Duodenal mucosa (tissue), 2 donors: Measurements from ENCODE around the gene STK32C.

Source experiments
- H3K27ac ChIP-seq: one replicate; pipeline ENCODE4 v1.7.0; 2013; ENCODE audit warnings: low read depth, low read length
- H3K27me3 ChIP-seq, 2 donors: one replicate each; pipeline ENCODE4 v1.7.0; 2013; ENCODE audit warnings: low read length in 2 of 2, control low read depth in 1 of 2; ENCODE audit not compliant: insufficient read depth in 2 of 2, control insufficient read depth in 1 of 2
- H3K36me3 ChIP-seq, 2 donors: one replicate each; pipeline ENCODE4 v1.7.0; 2013; ENCODE audit warnings: low read length in 2 of 2, control low read depth in 1 of 2; ENCODE audit not compliant: insufficient read depth in 2 of 2, control insufficient read depth in 1 of 2
- H3K4me1 ChIP-seq, 2 donors: one replicate each; pipeline ENCODE4 v1.7.0; 2013; ENCODE audit warnings: low read length in 2 of 2, control low read depth in 1 of 2; ENCODE audit not compliant: insufficient read depth in 2 of 2, control insufficient read depth in 1 of 2
- H3K4me3 ChIP-seq, 2 donors: one replicate each; pipeline ENCODE4 v1.7.0; 2013; ENCODE audit warnings: low read length in 2 of 2, low read depth in 1 of 2
- H3K9ac ChIP-seq, 2 donors: one replicate each; pipeline ENCODE4 v1.7.0; 2013; ENCODE audit warnings: low read length in 2 of 2, low read depth in 1 of 2
- H3K9me3 ChIP-seq, 2 donors: one replicate each; pipeline ENCODE4 v1.7.0; 2013; ENCODE audit warnings: low read length in 2 of 2, control low read depth in 1 of 2; ENCODE audit not compliant: control insufficient read depth in 1 of 2

The STK32C gene

GRCh38 chr10:132248455-132249225 is 59.1 kb downstream of the STK32C start:
- Histone ChIP-seq H3K4me3 (peak overlapping the region; percentile 14 to 50), H3K9me3 (no peaks in the 10 kb centered on the region), H3K27me3 (no peaks in the 10 kb centered on the region), H3K4me1 (peaks cover 4 to 7% of the 10 kb centered on the region in 2 donors), H3K27ac (no peak overlapping the region), H3K36me3 (no peaks in the 10 kb centered on the region), H3K9ac (no peak overlapping the region)

DNA sequence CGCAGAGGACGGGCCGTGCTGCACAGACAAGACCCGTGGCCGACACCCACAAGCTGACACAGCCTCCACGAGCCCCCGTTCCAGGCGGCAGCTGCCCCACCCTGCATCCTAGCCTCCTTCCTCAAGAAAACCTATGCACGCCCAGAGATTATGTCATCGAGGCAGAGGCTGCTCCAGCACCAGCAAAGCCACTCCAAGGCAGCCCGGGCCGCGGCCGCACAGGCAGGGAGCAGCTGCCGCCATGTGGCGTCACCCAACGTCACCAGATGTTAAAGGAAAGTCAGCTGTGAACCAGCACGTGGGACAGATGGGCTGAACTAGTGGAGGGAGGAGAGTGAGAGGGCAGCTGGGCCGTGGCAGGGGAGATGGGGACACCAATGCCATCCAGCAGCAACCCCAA is 59.8 kb downstream of the STK32C start:
- Histone ChIP-seq H3K27me3 (no peaks in the 10 kb centered on the region), H3K9ac (no peak overlapping the region), H3K9me3 (no peaks in the 10 kb centered on the region), H3K36me3 (no peaks in the 10 kb centered on the region), H3K4me1 (peaks cover 4 to 7% of the 10 kb centered on the region in 2 donors), H3K4me3 (no peak overlapping the region), H3K27ac (no peak overlapping the region)

- Histone ChIP-seq H3K4me3 (no peak overlapping the region), H3K4me1 (peaks cover 4 to 7% of the 10 kb centered on the region in 2 donors), H3K36me3 (no peaks in the 10 kb centered on the region), H3K9ac (no peak overlapping the region), H3K9me3 (no peaks in the 10 kb centered on the region), H3K27ac (no peak overlapping the region), H3K27me3 (no peaks in the 10 kb centered on the region)
Measured at GRCh38 chr10:132246296-132246695, 61.5 kb downstream of the STK32C start.

DNA sequence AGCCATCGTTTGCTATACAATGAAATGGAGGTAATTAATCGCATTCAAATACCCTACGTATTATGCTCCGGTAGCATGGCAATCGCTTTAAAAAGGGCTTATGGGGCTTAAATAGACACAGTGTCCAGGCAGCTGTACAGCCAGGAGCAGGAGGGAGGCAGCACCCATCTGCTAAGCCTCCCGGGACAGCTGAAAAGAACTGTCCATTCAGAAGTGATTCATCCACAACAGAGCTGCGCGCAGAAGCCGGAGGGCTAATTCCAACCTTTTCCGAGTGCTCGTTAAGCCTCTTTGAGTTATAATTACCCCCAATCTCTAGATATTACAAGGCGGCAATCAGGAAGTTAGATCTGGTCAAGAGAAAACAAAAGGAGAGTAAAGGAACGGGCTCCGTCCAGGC is 62.7 kb downstream of the STK32C start:
- Histone ChIP-seq H3K9ac (no peak overlapping the region), H3K4me1 (peaks cover 4 to 7% of the 10 kb centered on the region in 2 donors), H3K27ac (no peak overlapping the region)

DNA sequence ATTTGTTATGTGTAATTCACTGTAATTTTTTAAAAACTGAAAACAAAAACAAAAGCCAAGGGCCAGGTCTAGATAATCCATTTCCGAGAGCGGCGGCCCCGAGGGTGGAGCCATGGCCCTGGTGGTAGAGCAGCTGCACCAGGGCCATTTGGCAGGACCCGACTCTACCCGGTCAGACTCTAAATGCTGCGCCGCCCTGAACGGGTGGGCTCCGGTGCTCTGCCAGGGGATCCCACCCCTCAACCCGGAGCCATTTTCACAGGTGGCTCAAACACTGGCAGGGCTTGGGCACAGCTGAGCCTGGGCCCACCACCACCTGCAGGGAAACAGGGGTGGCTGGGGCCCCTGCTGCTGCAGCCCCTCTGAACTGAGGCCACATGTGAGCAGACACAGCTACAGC is 64.1 kb downstream of the STK32C start:
- Histone ChIP-seq H3K4me1 (peaks cover 3 to 7% of the 10 kb centered on the region in 2 donors), H3K27ac (no peak overlapping the region), H3K36me3 (no peaks in the 10 kb centered on the region), H3K27me3 (no peaks in the 10 kb centered on the region), H3K4me3 (no peak overlapping the region), H3K9me3 (no peaks in the 10 kb centered on the region), H3K9ac (no peak overlapping the region)

More for the DNA sequence above, 62.7 kb downstream of the STK32C start:
- no peaks in the 10 kb centered on the region for H3K27me3 ChIP-seq
- H3K9me3 ChIP-seq, result no peaks in the 10 kb centered on the region
- H3K4me3 ChIP-seq, result no peak overlapping the region
- no peaks in the 10 kb centered on the region for H3K36me3 ChIP-seq

GRCh38 chr10:132243141-132243540 is 64.6 kb downstream of the STK32C start:
- no peaks in the 10 kb centered on the region for H3K36me3 ChIP-seq
- no peak overlapping the region for H3K4me3 ChIP-seq
- peaks cover 0 to 2% of the 10 kb centered on the region in 2 donors for H3K4me1 ChIP-seq
- H3K9me3 ChIP-seq, result no peaks in the 10 kb centered on the region
- H3K27me3 ChIP-seq, result no peaks in the 10 kb centered on the region
- no peak overlapping the region for H3K27ac ChIP-seq
- H3K9ac ChIP-seq, result no peak overlapping the region

DNA sequence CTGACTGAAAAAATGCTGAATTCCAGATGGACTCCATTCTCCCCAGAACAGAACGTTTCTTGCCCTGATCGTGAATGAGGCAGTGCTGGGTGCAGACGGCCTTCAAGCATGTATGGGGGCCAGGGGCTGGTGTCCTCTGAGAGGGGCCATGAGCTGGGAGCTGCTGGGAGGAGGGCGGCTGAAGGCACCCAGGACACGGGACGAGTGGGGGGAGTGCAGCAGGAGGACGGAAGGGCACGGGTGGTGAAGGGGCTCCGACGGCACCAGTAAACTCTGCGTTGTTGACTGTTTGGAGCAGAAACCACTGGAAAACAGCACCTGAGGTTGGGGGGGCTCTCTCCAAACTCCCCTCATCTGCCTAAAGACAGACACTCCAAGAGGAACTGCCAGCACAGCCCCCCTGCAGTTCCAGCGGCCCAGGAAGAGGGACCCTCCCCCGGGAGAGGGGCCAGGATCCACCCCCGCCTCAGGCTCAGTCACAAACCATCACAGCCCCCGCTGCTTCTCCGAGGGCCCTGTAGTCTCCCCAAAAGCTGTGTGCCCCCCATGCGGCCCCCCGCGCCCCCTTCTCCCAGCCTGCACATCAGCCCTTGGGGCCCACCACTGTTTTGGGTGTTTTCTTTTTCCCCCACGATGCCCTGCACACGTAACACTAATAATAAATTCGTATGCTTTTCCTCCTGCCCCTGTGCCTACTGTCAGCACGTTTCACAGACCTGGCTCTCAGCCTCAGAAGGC is 65.5 kb downstream of the STK32C start:
- Histone ChIP-seq H3K4me1 (no peaks in the 10 kb centered on the region), H3K27ac (no peak overlapping the region), H3K36me3 (no peaks in the 10 kb centered on the region), H3K4me3 (no peak overlapping the region), H3K27me3 (no peaks in the 10 kb centered on the region), H3K9ac (no peak overlapping the region), H3K9me3 (no peaks in the 10 kb centered on the region)

DNA sequence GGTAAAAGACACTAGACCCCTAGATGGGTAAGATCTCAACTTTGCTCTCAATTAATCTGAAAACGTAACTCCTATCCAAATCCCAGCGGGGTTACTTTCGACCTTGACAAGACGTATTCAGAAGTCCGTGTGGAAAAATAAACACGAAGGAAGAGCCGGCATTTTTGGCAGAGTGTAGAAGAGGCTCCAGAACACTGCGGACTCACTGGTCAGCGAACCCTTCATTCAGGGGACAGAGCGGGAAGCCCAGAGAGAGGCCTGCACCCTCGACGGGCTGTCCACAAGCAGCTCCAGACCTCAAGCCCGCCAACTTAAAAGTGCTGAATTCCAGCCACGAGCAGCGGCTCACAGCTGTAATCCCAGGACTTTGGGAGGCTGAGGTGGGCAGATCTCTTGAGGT is 66.3 kb downstream of the STK32C start:
- Histone ChIP-seq H3K9me3 (no peaks in the 10 kb centered on the region), H3K36me3 (no peaks in the 10 kb centered on the region), H3K27me3 (no peaks in the 10 kb centered on the region), H3K4me1 (no peaks in the 10 kb centered on the region), H3K4me3 (no peak overlapping the region), H3K9ac (no peak overlapping the region), H3K27ac (no peak overlapping the region)

GRCh38 chr10:132241086-132241485 is 66.7 kb downstream of the STK32C start:
- Histone ChIP-seq H3K36me3 (no peaks in the 10 kb centered on the region), H3K4me1 (no peaks in the 10 kb centered on the region), H3K27me3 (no peaks in the 10 kb centered on the region), H3K27ac (no peak overlapping the region), H3K9ac (no peak overlapping the region), H3K4me3 (no peak overlapping the region), H3K9me3 (no peaks in the 10 kb centered on the region)

DNA sequence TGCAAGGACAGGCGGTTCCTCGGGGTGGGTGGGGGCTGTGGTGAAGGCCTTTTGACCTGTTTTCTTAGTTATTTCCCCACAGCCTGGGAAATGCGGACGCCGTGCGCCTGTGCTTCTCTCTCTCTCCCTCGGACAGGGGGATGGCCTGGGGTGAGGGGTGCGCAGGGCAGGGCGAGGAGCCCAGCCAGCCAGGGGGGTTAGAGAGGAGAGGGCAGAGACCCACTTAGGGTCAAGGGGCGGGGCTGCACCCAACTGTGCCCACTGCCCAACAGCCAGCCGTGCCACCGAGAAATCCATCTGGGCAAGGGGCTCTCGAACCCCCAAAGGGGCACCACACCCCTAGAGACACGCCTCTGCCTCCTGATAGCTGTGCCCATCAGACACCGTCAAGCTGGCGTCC is 67.2 kb downstream of the STK32C start:
- H3K36me3 ChIP-seq, result no peaks in the 10 kb centered on the region
- H3K4me3 ChIP-seq, result no peak overlapping the region
- H3K4me1 ChIP-seq, result no peaks in the 10 kb centered on the region
- no peaks in the 10 kb centered on the region for H3K27me3 ChIP-seq
- H3K9me3 ChIP-seq, result no peaks in the 10 kb centered on the region
- no peak overlapping the region for H3K9ac ChIP-seq
- H3K27ac ChIP-seq, result no peak overlapping the region
